VCaP (cell line): Measurements from ENCODE around the gene FURIN.
A peak's percentile ranks its signal among the peaks of the same experiment; 100 is the strongest.

Experiments used
- H3K27ac ChIP-seq: fragments of 450-650 bp; 2 replicates; pipeline ENCODE4 v1.5.1; 2017
- CTCF ChIP-seq: fragments of 450-650 bp; conservative IDR thresholded peaks from 2 replicates; pipeline ENCODE4 v1.5.1; 2017; ENCODE audit warnings: mild to moderate bottlenecking, moderate library complexity

The FURIN gene

GRCh38 chr15:90865702-90866101 is 2.7 kb upstream of the FURIN start:
- H3K27ac ChIP-seq, result peak overlapping the region; percentile 45
- TF ChIP-seq CTCF, result no peak

GRCh38 chr15:90866161-90866715 is 2.1 kb upstream of the FURIN start:
- H3K27ac ChIP-seq, result peak overlapping the region; percentile 45
- no peak for TF ChIP-seq CTCF

- TF ChIP-seq CTCF, result no peak
- H3K27ac ChIP-seq, result peak overlapping the region; percentile 45
Measured at GRCh38 chr15:90866800-90867199, 1.6 kb upstream of the FURIN start.

- H3K27ac ChIP-seq, result peak overlapping the region; percentile 81
- TF ChIP-seq CTCF, result no peak
Measured at GRCh38 chr15:90869140-90869541, 753 bp downstream of the FURIN start.

GRCh38 chr15:90869601-90870353 is 1.4 kb downstream of the FURIN start:
- H3K27ac ChIP-seq, result peak overlapping the region; percentile 81
- no peak for TF ChIP-seq CTCF

GRCh38 chr15:90870354-90871138 is 2.2 kb downstream of the FURIN start:
- no peak for TF ChIP-seq CTCF
- peak overlapping the region; percentile 98 for H3K27ac ChIP-seq

GRCh38 chr15:90871139-90871715 is 2.8 kb downstream of the FURIN start:
- TF ChIP-seq CTCF, result no peak
- peak overlapping the region; percentile 98 for H3K27ac ChIP-seq
